Measurements from ENCODE around the gene CORO2B. TPM values are rescaled to one million over a fixed set of nuclear protein-coding genes. Genes with fewer than 3 reads are reported as not detected.

Gene CORO2B
- total RNA-seq, 1 donor from 2014 or later, result 1.0 TPM

GRCh38 chr15:68677996-68678395 lies 99.2 kb downstream of the CORO2B start:
- Mint-ChIP-seq H3K4me1 (peaks cover 34% of the 10 kb centered on the region), H3K27ac (no peak overlapping the region), H3K9me3 (no peaks in the 10 kb centered on the region), H3K36me3 (no peaks in the 10 kb centered on the region), H3K27me3 (ENCODE audit: insufficient read depth, low read depth) (peaks cover 11% of the 10 kb centered on the region), H3K4me3 (no peak overlapping the region)
- H3K4me2 ChIP-seq, result no peak overlapping the region
- H3K27ac ChIP-seq, result no peak overlapping the region
- TF ChIP-seq CTCF (IDR thresholded peaks at IDR 0.05) (no peak), EZH2phosphoT487 (IDR thresholded peaks at IDR 0.05) (no peak), EZH2 (IDR thresholded peaks at IDR 0.05) (no peak)
- no peaks in the 10 kb centered on the region for H3K27me3 ChIP-seq
- no peaks in the 10 kb centered on the region for H3K9me3 ChIP-seq (ENCODE audit: low read depth)
- H3K9ac ChIP-seq, result no peak overlapping the region
- peaks cover 16% of the 10 kb centered on the region for H3K4me1 ChIP-seq
- no peak overlapping the region for H3K4me3 ChIP-seq
- DNase-seq (ENCODE audit: low spot score), result no peak
- H3K36me3 ChIP-seq, result no peaks in the 10 kb centered on the region
- no peaks in the 10 kb centered on the region for H4K20me1 ChIP-seq (ENCODE audit: low read depth)
- H3K79me2 ChIP-seq (ENCODE audit: low read depth), result no peaks in the 10 kb centered on the region
- no peak overlapping the region for H2AFZ ChIP-seq (replicated peaks)
- no peaks in the 10 kb centered on the region for H3F3A ChIP-seq (ENCODE audit: low read depth)

GRCh38 chr15:68678746-68679145 lies 100.0 kb downstream of the CORO2B start:
- Histone ChIP-seq H3K9ac (no peak overlapping the region), H4K20me1 (ENCODE audit: low read depth) (no peaks in the 10 kb centered on the region), H3F3A (ENCODE audit: low read depth) (no peaks in the 10 kb centered on the region), H3K4me1 (peaks cover 16% of the 10 kb centered on the region), H3K36me3 (no peaks in the 10 kb centered on the region), H3K4me2 (no peak overlapping the region), H3K9me3 (ENCODE audit: low read depth) (no peaks in the 10 kb centered on the region), H3K4me3 (no peak overlapping the region), H3K79me2 (ENCODE audit: low read depth) (no peaks in the 10 kb centered on the region), H3K27me3 (no peaks in the 10 kb centered on the region), H3K27ac (no peak overlapping the region), H2AFZ (replicated peaks) (no peak overlapping the region)
- no peak for TF ChIP-seq EZH2 (IDR thresholded peaks at IDR 0.05)
- TF ChIP-seq CTCF (IDR thresholded peaks at IDR 0.05), result no peak
- no peak for TF ChIP-seq EZH2phosphoT487 (IDR thresholded peaks at IDR 0.05)
- Mint-ChIP-seq H3K27me3 (ENCODE audit: insufficient read depth, low read depth) (peaks cover 10% of the 10 kb centered on the region), H3K9me3 (no peaks in the 10 kb centered on the region), H3K4me1 (peaks cover 31% of the 10 kb centered on the region), H3K36me3 (no peaks in the 10 kb centered on the region), H3K4me3 (no peak overlapping the region), H3K27ac (no peak overlapping the region)
- no peak for DNase-seq (ENCODE audit: low spot score)

GRCh38 chr15:68679161-68679560 lies 100.4 kb downstream of the CORO2B start:
- Histone ChIP-seq H3K4me2 (no peak overlapping the region), H4K20me1 (ENCODE audit: low read depth) (no peaks in the 10 kb centered on the region), H3K4me1 (peaks cover 15% of the 10 kb centered on the region), H3F3A (ENCODE audit: low read depth) (no peaks in the 10 kb centered on the region), H3K79me2 (ENCODE audit: low read depth) (no peaks in the 10 kb centered on the region), H3K9ac (no peak overlapping the region), H3K36me3 (no peaks in the 10 kb centered on the region), H3K4me3 (no peak overlapping the region), H3K27ac (no peak overlapping the region), H2AFZ (replicated peaks) (no peak overlapping the region), H3K9me3 (ENCODE audit: low read depth) (no peaks in the 10 kb centered on the region), H3K27me3 (no peaks in the 10 kb centered on the region)
- H3K4me1 Mint-ChIP-seq, result peaks cover 27% of the 10 kb centered on the region
- no peak for DNase-seq (ENCODE audit: low spot score)
- no peaks in the 10 kb centered on the region for H3K36me3 Mint-ChIP-seq
- H3K4me3 Mint-ChIP-seq, result no peak overlapping the region
- no peaks in the 10 kb centered on the region for H3K9me3 Mint-ChIP-seq
- no peak overlapping the region for H3K27ac Mint-ChIP-seq
- peaks cover 9% of the 10 kb centered on the region for H3K27me3 Mint-ChIP-seq (ENCODE audit: insufficient read depth, low read depth)
- no peak for TF ChIP-seq CTCF (IDR thresholded peaks at IDR 0.05)
- TF ChIP-seq EZH2phosphoT487 (IDR thresholded peaks at IDR 0.05), result no peak
- TF ChIP-seq EZH2 (IDR thresholded peaks at IDR 0.05), result no peak

Data from neural progenitor cell (in vitro differentiated cells).